Activated B cell treated with CpG ODN at 0.5 μM for 24 hours (primary cell): ENCODE measurements around the gene DLX6. TPM values are rescaled to one million over a fixed set of nuclear protein-coding genes. Genes with fewer than 3 reads are reported as not detected.

Experiments
- ATAC-seq: fragments of 200-7000 bp; cut with Tn5 transposase; one replicate; pipeline ENCODE4 v1.10.0; 2021; ENCODE audit warnings: low read depth, mild to moderate bottlenecking, moderate library complexity
- CTCF ChIA-PET: fragments of 350-600 bp; sonication (Branson Sonifier 250); formaldehyde crosslinking; loops from one replicate; lab custom pipeline; 2021; ENCODE audit warnings: antibody characterized with exemption; lab: Charles Lee
- POLR2A ChIA-PET: fragments of 350-600 bp; sonication (Branson Sonifier 250); formaldehyde crosslinking; loops from one replicate; lab custom pipeline; 2021; ENCODE audit warnings: antibody characterized with exemption; lab: Charles Lee
- DNase-seq: peaks from one replicate; pipeline ENCODE4 v3.0.0; 2022
- H3K27ac Mint-ChIP-seq: one replicate; pipeline ENCODE4 v1.8.0; 2020; ENCODE audit warnings: mixed read lengths
- H3K27me3 Mint-ChIP-seq: one replicate; pipeline ENCODE4 v1.8.0; 2021; ENCODE audit warnings: mixed read lengths
- H3K36me3 Mint-ChIP-seq: one replicate; pipeline ENCODE4 v1.8.0; 2021; ENCODE audit warnings: low read depth, mixed read lengths
- H3K4me1 Mint-ChIP-seq: one replicate; pipeline ENCODE4 v1.8.0; 2021; ENCODE audit warnings: mixed read lengths
- H3K4me3 Mint-ChIP-seq: one replicate; pipeline ENCODE4 v1.8.0; 2020; ENCODE audit warnings: mild to moderate bottlenecking, mixed read lengths
- H3K9me3 Mint-ChIP-seq: one replicate; pipeline ENCODE4 v1.8.0; 2020; ENCODE audit warnings: mixed read lengths
- intact Hi-C: fragments of 100-400 bp; cut with micrococcal nuclease; formaldehyde crosslinking; loops from one replicate; pipeline ENCODE4 v1.15.1; 2024
- total RNA-seq: library from RNA; stranded (reverse); gene quantifications from 2 replicates; pipeline ENCODE4 v1.2.3, GENCODE V29; 2022
- TF ChIP-seq, protein P1 (sequence below): fragments of 200-600 bp; IDR thresholded peaks from one replicate; pipeline ENCODE4 v1.8.0; 2022; ENCODE audit warnings: antibody characterized with exemption, mild to moderate bottlenecking

Gene DLX6
- total RNA-seq, 1 donor from 2014 or later, result not detected

DNA sequence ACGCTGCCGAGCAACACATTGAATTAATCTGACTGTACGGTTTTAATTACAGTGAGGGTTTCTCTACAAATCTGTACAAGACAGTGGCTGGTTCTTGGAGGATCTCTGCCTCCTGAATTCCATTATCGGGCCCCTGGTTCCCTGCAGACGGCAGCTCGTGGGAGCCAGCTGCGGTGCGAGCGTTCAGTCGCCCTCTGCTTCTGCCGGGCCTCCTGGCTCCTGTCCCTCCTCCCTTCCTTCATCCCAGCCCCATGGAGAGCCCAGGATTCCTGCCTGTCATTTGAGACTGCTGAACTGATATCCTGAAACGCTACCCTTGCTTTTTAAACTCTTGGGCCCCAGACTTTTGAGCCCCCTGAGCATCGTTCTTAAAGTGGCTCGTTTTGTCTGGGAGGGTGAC lies 6.6 kb upstream of the DLX6 start:
- ChIA-PET CTCF (no interaction called here), POLR2A (no interaction called here)
- Mint-ChIP-seq H3K4me1 (no peaks in the 10 kb centered on the region), H3K27me3 (peaks cover 87% of the 10 kb centered on the region), H3K4me3 (no peak overlapping the region), H3K27ac (no peak overlapping the region), H3K9me3 (no peaks in the 10 kb centered on the region), H3K36me3 (no peaks in the 10 kb centered on the region)
- intact Hi-C loops, result no loop called here
- DNase-seq, result no peak
- TF ChIP-seq, protein P1, sequence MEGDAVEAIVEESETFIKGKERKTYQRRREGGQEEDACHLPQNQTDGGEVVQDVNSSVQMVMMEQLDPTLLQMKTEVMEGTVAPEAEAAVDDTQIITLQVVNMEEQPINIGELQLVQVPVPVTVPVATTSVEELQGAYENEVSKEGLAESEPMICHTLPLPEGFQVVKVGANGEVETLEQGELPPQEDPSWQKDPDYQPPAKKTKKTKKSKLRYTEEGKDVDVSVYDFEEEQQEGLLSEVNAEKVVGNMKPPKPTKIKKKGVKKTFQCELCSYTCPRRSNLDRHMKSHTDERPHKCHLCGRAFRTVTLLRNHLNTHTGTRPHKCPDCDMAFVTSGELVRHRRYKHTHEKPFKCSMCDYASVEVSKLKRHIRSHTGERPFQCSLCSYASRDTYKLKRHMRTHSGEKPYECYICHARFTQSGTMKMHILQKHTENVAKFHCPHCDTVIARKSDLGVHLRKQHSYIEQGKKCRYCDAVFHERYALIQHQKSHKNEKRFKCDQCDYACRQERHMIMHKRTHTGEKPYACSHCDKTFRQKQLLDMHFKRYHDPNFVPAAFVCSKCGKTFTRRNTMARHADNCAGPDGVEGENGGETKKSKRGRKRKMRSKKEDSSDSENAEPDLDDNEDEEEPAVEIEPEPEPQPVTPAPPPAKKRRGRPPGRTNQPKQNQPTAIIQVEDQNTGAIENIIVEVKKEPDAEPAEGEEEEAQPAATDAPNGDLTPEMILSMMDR, result no peak
- no peak for ATAC-seq

GRCh38 chr7:97001221-97001620 lies 4.1 kb upstream of the DLX6 start:
- Mint-ChIP-seq H3K27me3 (peaks cover 79% of the 10 kb centered on the region), H3K4me1 (peaks cover 12% of the 10 kb centered on the region), H3K9me3 (no peaks in the 10 kb centered on the region), H3K36me3 (no peaks in the 10 kb centered on the region), H3K27ac (no peak overlapping the region), H3K4me3 (no peak overlapping the region)
- no peak for DNase-seq
- no peak for ATAC-seq
- ChIA-PET CTCF (no interaction called here), POLR2A (no interaction called here)
- intact Hi-C loops, result no loop called here
- TF ChIP-seq, protein P1, result no peak

DNA sequence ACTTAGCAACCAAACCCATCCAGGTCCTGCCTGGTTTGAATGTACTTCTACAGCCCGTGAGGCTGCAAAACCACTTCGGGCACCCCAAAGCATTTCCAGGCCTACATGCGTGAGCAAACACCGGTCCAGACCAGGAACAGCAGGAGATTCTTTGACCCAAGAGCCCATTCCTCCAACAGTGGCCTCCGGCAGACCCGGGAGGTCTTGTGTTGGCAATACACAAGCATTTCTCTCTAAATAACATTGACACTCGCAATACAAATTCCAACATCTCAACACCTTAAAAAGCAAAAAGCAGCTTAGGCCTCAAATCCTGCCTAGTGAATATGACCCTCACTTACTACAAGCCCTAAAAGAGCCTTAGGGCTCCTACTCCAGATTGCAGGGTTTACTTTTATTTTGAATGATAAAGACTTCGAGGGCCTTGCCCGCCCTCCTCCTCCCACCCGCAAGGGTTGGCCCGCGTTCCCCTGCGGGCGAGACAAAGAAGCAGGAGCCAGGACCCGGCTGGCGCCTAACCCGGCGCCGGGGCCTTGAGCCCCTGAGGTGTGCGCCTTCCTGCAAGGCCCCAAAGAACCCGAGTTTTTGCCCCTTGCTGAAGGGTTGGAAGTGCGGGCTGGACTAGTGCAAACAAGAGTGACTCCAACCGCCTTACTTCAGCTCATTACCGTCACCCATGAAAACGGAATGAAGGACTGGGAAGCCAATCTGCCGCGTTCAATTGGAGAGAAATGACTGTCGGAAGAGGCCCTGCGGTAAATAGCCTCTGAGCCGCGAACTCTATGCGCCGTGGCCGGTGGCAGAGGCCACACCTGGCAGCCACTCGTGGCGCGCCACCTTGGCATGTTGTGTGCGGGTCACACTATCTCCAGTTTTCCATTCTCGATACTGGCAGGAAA lies 3.4 kb upstream of the DLX6 start:
- no peak overlapping the region for H3K27ac Mint-ChIP-seq
- peaks cover 17% of the 10 kb centered on the region for H3K4me1 Mint-ChIP-seq
- no peaks in the 10 kb centered on the region for H3K36me3 Mint-ChIP-seq
- no peaks in the 10 kb centered on the region for H3K9me3 Mint-ChIP-seq
- ATAC-seq (no peak), DNase-seq (no peak)
- H3K27me3 Mint-ChIP-seq, result peaks cover 77% of the 10 kb centered on the region
- H3K4me3 Mint-ChIP-seq, result no peak overlapping the region
- ChIA-PET POLR2A (no interaction called here), CTCF (no interaction called here)
- TF ChIP-seq, protein P1, result no peak
- intact Hi-C loops, result no loop called here

DNA sequence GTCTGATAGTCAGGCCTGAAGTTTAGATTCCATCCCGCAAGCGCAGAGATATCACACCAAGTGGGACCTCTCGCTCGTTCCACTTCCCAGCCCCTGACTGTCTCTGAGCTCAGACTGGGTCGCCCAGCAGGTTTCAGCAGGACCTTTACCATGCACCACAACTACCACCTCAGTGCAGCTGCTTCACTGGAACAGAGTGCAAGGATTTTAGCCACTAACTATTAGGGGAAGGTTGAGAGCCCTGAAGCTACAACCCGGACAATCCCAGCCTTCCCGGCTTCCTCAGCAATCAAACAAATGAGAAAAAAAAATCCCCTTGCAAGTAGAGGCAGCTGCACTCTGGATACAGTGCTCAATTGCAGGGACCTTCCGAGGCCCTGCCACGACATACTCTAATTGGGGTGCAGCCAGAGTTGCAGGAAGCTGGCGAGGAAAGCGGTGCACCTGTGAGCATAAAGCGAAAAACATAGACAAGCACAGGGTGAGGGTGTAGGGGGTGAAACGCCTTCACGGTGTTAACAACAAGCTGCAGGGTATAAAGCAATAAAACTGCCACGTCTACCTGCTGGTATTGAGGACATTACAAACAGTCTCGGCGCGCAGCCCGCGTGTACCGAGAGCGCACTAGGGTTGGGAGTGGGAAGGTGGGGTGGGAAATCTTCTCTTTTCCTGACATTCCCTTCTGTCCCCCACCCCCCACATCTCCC lies 2.6 kb upstream of the DLX6 start:
- no peaks in the 10 kb centered on the region for H3K9me3 Mint-ChIP-seq
- intact Hi-C loops, result no loop called here
- CTCF ChIA-PET, result no interaction called here
- H3K27me3 Mint-ChIP-seq, result peaks cover 75% of the 10 kb centered on the region
- H3K27ac Mint-ChIP-seq, result no peak overlapping the region
- no peaks in the 10 kb centered on the region for H3K36me3 Mint-ChIP-seq
- H3K4me3 Mint-ChIP-seq, result no peak overlapping the region
- DNase-seq, result no peak
- no peak for ATAC-seq
- TF ChIP-seq, protein P1, result no peak
- POLR2A ChIA-PET, result no interaction called here
- peaks cover 23% of the 10 kb centered on the region for H3K4me1 Mint-ChIP-seq
